WI38 (cell line): ENCODE results near the gene RASAL2.

Source experiments
- H3K4me3 ChIP-seq: 2 replicates; pipeline ENCODE4 v1.5.1; 2011; ENCODE audit warnings: low read depth, mild to moderate bottlenecking, control low read depth, low read length
- TF ChIP-seq, protein P1 (sequence below): IDR thresholded peaks from 2 replicates; pipeline ENCODE4 v1.5.1; 2012; ENCODE audit warnings: low read depth, mild to moderate bottlenecking, control low read depth, low read length

The RASAL2 gene

DNA sequence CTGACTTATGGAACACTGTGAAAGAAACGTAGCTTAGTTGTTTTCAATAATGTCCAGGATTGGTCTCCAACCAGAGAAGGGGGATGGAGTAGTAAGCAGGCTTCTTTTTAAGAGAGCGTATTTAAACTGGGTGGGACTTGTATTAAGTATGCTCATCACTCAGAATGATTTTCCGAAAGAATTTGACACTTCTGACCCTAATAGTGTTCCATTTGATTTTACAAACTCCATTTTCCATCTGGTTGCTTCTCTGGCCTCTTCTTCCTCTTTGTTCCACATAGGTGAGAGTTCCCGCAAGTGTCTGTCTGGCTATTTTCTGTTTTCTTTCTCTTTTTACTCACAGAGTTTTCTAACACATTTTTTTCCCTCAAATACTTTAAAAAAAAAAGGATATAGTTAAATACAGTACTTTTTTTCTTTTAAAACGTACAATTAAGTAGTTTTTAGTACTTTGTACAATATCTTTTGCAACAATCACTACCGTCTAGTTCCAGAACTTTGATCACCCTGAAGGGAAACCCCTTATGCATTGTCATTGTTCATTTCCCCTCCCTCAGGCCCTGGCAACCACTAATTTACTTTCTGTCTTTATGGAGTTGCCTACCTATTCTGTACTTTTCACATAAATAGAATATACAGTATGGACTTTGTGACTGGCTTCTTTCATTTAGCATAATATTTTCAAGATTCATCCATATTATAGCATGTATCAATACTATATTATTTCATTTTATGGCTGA, 67.0 kb downstream of the RASAL2 start:
- TF ChIP-seq, protein P1, sequence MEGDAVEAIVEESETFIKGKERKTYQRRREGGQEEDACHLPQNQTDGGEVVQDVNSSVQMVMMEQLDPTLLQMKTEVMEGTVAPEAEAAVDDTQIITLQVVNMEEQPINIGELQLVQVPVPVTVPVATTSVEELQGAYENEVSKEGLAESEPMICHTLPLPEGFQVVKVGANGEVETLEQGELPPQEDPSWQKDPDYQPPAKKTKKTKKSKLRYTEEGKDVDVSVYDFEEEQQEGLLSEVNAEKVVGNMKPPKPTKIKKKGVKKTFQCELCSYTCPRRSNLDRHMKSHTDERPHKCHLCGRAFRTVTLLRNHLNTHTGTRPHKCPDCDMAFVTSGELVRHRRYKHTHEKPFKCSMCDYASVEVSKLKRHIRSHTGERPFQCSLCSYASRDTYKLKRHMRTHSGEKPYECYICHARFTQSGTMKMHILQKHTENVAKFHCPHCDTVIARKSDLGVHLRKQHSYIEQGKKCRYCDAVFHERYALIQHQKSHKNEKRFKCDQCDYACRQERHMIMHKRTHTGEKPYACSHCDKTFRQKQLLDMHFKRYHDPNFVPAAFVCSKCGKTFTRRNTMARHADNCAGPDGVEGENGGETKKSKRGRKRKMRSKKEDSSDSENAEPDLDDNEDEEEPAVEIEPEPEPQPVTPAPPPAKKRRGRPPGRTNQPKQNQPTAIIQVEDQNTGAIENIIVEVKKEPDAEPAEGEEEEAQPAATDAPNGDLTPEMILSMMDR = no peak
- H3K4me3 ChIP-seq = no peak overlapping the region

DNA sequence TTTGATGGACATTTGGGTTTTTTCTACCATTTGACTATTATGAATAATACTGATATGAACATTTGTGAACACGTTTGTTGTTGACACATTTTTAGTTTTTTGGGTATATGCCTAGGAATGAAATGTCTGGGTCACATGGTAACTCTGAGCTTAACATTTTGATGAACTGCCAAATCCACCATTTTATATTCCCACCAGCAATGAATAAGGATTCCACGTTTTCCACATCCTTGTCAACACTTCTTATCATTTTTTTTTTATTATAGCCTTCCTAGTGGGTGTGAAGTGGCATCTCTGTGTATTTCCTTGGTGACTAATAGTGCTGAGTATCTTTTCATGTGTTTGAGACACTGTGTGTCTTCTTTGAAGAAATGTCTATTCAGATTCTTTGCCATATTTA, 67.6 kb downstream of the RASAL2 start:
- H3K4me3 ChIP-seq = no peak overlapping the region
- TF ChIP-seq, protein P1 = no peak

DNA sequence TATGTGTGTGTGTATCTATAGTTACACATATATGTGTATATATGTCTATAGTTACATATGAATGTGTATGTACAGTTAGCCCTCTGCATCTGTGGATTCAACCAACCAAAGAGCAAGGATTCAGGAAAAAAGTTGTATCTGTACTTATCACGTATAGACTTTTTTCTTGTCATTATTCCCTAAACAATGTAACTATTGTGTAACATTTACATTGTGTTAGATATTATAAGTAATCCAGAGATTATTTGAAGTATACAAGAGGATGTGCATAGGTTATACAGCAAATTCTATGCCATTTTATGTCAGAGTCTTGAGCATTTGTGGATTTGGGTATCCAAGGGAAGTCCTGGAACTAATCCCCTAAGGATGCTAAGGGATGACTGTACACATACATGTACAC, 71.3 kb downstream of the RASAL2 start:
- no peak overlapping the region for H3K4me3 ChIP-seq
- TF ChIP-seq, protein P1 = no peak

DNA sequence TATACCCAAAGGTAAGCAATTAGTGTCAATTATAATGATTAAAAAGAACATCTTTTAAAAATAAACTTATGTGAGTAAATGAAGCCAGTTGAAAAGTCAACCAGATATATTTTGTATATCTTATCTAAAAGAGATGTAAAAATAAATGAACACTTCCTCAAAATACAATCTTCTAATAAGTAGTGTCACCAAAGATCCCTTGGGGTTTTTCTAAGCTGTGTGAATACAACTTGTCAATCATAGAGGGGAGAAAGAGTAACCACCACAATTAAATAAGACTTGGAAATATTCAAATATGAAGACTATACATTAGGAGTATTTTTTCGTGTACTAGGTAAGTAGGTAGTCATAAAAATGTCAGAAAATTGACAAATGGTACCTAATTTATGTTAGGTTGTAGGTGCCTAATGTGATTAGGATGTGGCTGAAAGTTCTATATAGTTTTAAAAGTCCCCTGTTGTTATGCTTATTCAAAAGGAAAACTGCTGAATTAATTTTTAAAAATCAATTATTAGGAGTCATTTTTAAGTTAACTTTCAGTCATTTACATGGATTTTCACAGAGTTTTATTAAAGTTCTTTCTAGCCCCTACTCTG, 72.6 kb downstream of the RASAL2 start:
- no peak overlapping the region for H3K4me3 ChIP-seq
- TF ChIP-seq, protein P1 = no peak

DNA sequence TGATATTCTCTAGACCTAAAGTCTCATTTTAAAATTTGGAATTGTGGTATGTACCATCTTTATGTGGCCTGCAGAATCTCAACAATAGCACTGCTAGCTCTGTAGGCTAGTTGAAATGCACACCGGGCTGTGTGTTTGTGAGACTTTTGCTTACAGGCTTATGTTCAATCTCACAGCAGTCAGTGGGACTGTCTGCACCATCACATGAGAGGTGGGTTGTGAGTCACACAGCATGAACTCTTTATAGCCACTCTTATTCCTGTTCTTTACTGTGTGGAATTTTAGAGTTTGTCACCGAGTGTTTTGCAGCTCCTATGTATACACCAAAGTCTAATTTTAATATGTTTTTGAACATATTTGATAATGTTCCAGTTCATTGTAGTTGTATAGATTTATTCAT, 74.6 kb downstream of the RASAL2 start:
- TF ChIP-seq, protein P1 = no peak

DNA sequence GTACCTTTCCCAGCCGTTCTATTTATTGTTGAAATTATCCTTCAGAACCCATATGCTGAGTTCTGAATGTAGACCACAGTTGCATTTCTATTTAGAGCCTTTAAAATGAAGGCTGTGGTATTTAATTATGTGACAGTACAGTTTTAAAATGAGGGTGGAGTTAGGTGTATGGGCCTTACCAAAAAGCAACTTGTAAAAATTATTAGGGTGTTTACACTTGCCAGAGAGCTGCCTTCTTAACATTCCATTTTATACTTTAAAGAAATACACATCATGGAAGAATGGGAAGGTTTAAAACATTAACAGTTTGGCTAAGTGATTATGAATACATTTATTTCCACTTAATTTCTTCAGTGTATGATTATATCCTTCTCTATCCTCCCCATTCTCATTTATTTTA, 75.7 kb downstream of the RASAL2 start:
- TF ChIP-seq, protein P1 = no peak
- no peak overlapping the region for H3K4me3 ChIP-seq

More for the DNA sequence above, 74.6 kb downstream of the RASAL2 start:
- no peak overlapping the region for H3K4me3 ChIP-seq

DNA sequence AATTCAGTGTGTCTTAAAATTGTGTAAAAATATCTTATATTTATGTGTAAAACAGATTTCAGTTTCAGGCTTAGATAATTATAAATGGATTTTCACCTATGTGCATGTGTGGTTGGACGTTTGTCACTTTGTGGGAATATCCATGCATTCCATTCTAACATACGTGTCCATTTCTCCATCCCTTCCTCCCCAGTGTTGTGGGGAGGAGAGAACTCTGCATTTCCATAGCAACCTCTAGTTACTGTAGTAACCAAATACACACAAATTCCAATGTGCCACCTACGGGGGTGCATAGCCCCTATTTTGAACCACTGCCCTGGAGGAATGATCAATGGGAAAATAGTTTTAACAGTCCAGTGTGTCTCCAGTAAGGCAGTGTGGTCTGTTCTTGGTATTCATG, 79.0 kb downstream of the RASAL2 start:
- TF ChIP-seq, protein P1 = no peak
- H3K4me3 ChIP-seq = no peak overlapping the region
